Measurements from ENCODE around the gene IQSEC2.

Gene IQSEC2

DNA sequence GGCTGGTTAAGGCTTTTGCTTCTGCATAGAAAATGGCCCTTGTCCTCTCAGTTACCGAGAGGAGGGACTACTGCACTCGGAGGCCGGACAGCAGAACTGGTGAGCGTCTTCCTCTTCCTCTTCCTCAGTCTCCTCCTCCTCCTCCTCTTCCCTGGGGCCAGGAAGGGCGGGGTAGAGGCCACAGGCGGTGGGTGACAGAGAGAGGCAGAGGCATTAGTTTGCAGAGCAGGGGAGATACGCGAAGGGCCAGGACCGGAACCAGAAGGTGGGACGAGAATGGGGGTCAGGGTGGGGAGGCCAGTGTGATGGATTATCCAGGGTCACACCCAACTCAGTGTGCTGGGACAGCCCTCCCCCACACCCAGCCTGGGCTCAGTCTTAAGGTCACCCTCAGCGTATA is 14.5 kb downstream of the IQSEC2 start:
- no peak for DNase-seq (ENCODE audit: low read depth)

DNA sequence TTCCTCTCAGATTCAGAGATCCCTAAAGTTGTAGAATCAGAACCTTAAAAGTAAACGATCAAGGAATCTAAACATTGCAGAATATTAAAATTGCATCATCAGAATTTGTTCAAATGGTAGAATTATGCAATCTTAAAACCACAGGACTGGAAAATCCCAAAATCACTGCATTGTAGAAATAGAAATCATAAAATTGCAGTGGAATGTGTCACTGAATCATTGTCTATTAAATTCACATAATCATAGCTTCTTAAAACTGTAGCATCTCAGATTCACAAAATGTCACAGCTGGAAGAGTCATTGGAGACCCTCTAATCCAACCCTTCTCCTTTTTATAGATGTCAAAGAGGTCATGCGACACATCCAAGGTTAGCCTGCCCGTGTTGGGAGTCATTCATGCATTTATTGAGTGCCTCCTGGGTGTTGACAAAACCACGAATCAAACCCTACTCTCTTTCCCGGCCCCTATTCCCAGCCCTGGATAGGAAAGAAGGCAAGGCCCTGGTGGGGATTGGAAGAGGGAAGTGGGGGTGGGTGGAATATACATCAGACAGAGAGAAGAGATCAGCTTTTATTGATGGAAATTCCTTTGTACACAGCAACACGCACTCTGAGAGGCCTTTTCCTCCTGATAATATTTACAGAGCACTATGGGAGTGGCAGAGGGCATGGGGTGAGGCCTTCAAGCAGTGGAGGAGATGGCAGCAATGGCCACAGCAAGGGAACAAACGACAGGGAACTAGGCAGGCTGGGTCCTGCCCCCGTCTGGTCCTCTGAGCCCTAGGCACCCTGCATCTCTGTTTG is 15.4 kb downstream of the IQSEC2 start:
- DNase-seq (ENCODE audit: low read depth) = no peak

DNA sequence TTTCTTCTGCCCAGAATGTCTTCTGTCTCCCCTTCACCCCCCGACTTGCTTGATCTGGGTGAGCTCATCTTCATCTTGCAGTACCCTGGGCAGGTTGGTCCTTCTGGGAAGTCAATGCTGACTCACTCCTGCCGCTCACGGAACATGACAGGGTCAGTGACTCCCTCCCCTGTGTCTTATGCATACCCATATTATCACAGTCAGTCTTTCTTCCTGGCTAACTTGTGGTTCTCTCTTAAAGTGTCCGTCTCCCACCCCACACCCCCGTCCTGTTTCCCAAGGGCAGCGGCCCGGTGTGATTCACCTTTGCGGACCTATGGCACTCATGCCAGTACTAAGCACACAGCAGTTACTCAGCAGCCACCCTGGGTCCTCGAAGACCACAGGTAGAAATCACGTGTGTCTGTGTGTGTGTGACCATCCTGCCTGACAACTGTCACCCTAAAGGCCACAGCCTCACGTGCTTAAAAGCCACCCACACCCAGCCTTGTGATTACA is 17.7 kb downstream of the IQSEC2 start:
- no peak for DNase-seq (ENCODE audit: low read depth)

DNA sequence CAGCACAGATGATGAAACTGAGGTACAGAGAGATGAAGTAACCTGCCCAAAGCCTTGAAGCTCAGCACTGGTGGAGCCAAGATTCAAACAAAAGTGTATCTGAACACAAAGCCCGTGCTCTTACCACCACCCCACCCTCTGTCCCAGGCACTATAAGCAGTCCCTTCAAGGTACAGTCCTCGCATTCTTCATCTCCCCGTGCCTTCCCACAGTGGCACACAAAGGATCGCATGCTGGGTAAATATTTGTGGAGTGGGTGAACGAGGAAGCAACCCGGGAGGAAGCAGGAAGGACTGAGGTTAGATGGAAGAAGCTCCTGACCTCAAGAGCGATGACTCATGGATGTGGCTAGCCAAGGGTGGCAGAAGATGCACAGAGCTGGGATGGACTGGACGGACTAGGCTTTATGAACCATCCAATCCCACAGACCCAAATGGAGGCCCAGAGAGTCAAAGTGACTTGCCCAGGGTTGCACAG is 18.4 kb downstream of the IQSEC2 start:
- DNase-seq (ENCODE audit: low read depth) = no peak

DNA sequence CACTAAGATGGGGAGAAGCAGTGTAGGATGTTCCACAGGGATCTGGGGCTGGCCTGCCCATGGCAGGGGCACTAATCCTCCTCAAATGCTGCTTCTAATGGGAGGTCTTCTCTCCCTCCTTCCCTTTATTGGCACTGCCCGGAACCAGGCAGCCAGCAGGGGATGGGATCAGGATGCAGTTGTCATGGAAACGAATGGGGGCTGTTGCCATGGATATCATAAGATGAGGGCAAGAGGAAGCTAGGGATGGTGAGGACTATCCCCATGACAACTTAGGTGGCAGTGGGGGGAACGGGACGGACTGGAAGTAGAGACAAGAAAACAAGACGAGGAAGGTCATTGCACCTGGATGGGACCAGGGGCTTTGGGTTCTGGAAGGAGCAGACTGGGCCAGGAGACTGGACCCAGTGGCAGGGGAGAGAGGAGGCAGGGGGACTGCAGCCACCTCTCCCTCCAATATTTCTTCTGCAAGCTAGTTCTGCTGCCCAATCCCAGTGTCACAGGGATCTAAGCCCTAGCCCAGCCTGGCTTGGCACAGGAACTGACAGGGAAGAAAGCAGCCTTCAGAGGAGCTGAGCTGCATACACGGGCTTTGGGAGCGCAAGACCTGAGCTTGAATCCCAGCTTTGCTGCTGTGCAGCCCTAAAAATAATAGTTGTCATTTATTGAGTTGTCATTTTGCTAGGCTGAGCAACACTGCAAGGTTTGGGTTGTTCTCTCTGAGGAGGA is 19.0 kb downstream of the IQSEC2 start:
- no peak for DNase-seq (ENCODE audit: low read depth)

DNA sequence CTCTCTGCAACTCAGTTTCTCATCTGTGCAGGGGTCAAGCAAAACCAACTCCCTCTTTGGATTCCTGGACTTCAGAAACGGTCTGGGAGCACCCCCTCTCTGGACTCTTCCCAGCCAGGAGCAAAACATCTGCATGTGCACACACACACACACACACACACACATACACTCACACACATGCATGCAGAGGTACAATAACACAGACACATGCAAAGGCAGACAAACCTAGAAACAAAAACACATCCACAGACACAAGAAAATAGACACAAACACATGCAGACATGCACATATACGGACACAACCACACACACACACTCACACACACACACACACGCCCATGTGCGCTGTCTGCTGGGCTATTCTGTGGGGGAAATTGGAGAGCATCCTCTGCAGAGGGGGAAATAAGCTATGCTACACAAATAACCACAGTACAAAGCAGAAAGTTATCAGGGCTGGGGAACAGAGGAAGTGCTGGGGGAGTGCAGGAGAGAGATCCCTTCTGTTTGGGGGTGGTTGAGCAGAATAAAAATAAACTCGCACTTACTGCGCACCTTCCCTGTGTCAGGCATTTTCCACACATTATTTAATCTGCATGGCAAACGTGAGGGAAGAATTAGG is 19.9 kb downstream of the IQSEC2 start:
- DNase-seq (ENCODE audit: low read depth) = no peak

DNA sequence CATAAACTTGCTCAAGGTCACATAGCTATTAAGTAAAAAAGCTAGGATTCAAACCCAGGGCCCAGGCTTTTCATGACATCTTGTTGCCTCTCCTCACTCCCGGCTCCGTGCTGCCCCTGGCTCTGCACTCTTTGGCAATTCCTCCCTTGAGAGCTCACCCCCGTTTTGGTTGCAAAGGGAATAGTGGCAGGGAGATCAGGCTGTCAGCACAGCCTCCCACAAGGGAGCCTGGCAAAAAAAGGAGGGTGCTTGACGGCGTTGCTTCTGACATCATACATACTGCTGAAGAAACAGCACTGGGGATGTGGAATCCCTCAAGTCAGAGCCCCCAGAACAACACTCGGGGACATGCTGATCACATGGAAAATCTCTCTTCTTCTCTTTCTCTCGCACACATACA is 20.5 kb downstream of the IQSEC2 start:
- DNase-seq (ENCODE audit: low read depth) = no peak

DNA sequence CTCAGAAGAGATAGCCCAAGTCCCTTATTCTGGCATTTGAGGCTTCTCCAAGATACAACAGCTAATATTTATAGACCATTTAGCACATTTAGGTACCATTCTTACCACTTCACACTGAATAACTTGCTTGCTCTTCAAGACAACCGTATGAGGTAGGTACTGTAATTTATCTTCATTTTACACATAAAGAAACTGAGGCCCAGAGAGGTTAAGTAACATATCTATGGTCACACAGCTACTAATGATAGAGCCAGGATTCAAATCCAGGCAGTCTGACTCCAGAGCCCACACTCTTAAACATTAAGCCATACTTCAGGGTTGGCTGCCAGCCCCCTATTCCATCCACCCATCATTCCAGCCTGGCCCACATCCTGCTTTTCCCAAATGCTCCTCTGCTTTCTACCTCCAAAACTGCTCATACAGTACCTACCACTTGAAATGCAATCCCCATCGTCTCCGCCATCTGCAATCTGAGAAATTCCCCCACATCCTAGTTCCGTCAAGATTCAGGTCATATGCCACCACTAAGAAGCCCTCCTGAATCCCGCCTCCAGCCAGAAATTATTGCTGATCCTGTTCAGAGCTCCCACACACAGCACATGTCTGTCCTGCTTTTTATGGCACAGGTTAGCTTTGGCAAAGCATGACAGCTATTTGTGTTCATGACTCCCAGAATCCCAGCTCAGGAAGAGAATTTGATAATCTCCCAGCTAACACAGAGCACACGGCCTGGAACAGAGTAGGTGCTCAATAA is 23.5 kb downstream of the IQSEC2 start:
- no peak for DNase-seq (ENCODE audit: low read depth)

DNA sequence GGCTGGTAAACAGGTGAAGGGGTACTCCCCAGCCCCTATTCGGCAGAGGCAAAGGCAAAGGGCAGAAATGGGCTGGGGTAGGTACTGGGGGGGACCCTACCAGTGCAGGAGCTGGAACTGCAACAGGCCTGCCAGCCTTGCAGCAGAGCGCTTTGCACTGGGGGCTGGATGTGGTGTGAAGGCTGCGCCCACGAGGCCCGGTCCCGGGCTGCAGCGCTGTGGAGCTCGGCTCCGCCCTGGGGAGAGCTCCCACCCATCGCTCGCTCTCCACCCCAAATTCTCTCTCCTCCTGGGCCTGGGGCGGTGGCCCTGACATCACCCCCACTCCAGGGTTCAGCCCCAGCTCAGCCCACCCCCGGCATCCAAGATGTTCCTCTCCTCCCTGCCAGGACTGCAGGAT is 24.2 kb downstream of the IQSEC2 start:
- no peak for DNase-seq (ENCODE audit: low read depth)

DNA sequence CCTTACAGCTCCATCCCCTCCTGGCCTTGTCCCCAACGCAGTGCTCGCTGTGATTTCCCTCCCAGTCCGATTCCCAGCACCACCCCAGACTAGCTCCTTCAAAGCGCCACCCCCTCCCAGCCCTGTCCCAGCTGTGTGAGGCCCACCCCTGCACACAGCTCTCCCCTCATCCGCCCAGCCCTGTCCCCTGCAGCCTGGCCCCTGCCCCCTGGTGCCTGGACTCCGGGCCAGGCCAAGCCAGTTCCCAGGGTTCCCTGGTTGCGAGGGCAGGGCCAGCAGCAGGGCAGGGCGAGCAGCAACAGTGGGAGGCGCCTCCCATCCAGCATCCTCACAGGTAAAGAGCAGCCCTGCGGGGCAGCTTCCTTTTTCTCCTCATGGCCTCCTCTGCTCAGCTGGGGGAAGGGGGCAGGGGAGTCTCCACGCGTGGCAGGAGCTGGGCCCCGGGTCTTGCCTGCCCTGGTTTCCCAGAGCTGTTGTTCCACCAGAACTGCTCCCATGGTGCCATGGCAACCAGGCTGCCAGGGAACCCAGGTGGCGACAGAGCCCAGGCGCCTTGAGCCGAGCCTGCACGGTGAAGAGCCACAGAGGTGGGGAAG is 24.8 kb downstream of the IQSEC2 start:
- DNase-seq (ENCODE audit: low read depth) = no peak

DNA sequence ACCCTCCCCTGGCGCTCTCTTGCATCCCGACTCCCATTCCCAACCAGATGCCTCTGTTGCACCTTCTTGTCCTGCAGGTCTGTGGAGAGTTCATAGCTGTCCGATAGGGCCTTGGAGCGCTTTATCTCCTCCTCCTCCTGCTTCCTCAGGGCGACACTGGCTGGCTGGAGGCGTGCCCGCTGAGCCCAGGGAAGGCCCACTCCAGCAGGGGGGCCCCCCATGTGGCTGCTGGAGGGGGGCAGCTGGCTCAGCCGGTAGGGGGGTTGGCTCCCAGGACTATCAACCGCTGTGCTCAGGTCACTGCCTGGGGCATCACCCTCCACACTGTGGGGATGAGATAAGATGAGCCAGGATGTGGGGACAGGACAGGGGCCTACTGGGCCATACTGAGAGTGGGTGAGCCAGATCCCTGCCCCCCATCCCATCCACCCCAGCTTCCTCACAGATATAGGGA is 25.6 kb downstream of the IQSEC2 start:
- no peak for DNase-seq (ENCODE audit: low read depth)

DNA sequence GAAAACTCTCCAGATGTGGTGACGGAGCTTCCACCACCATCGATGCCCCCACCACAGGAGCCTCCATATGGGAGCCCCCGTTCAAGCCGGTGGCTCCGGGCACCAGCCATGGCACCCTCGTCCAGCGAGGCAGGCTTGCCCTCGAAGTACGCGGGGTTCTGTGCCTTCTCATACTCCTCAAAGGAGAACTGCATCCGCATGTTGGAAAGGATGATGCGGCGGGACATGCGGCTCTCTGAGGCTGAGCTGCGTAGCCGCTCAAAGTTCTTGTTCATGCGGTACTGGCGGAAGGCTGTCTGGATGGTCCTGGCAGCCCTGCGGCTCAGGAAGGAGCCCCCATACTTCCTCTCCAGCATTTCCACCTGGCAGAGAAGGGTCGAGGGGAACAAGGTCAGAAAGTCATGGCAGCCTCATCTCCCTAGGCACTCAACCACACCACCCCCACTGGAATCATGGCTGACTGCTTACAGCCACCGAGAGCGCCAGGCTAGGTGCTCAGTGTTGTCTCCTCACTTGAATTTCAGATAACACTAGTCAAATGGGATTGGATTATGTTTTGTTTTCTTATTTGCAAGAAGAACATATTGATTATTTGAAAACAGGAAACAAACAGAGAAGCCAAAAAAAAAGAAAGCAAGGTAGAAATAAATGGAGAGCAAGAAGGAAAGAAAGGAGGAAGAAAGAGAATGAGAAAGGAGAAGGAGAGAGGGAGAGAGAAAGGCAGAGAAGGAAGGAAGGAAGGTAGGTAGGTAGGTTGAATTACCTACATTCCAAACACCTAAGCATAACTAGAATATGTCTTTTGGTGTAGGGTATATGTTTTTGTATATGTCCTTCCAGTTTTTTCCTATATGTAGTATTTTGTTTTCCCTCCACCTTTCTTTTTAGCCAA is 26.6 kb downstream of the IQSEC2 start:
- DNase-seq (ENCODE audit: low read depth) = no peak

DNA sequence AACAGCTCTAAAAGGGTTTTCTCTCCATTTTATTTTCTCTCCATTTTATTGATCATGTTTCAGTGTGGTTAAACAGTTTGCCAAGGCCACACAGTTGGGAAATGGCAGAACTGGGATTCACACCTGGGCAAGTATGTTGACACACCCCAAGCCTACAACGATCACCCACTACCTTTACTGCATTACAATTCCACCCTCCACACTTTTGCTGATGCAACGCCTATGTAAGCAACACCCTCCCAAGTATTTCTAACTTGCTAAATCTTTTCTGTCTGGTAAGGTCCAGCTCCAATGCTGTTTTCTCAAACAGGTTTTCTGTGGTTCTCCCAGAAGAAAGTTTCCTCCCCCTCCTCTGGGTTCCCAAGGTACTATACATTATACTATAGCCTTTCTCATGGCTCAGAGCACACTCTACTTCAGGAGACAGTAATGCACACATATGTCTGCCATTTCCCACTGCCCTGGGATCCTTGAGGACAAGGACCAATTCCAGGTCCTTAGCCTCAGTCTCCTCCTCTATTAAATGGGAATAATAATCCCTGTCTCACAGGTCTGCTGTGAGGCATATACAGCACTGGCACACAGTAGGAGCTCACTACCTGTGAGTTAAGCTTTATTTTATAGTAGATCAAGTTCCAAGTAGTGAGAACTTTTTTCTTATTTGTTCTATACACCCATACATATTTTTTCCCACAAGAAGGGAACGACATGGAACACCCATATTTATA is 27.9 kb downstream of the IQSEC2 start:
- no peak for DNase-seq (ENCODE audit: low read depth)

DNA sequence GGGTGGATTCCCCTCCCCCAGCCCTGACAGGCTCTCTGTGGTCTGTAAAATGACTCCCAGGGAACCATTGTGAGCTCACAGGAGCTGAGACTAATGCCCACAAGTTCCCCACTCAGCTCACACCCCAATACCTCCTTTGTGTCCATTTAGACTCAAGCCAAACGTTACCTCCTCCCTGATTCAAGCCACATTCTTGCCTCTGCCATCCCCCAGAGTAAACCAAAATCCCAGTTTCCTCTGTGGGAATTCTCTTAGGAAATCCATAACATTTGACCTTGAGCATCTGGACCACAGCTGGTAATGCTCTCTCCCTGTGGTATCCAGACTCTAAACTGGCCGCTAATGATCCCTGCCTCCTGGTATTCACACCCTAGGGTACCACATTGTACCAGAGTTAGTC is 30.1 kb downstream of the IQSEC2 start:
- no peak for DNase-seq (ENCODE audit: low read depth)

DNA sequence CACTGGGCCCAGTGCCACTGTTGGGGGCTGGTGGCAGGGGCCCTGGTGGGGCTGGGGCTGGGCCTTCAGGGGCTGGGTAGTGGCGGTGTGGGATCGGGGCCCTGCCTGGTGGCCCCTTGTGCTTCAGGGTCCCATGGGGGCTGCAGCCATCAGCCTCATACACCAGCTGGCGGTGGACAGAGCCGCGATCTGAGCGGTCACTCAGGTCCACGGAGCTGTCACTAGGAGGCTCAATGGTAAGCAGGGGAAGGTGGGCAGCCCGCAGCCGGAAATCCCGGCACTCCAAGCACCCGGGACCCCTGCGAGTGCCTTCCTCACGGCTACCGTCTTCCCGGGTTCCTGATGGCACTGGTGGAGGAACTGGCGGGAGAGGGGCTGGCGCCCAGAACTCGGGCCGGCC is 30.8 kb downstream of the IQSEC2 start:
- no peak for DNase-seq (ENCODE audit: low read depth)

DNA sequence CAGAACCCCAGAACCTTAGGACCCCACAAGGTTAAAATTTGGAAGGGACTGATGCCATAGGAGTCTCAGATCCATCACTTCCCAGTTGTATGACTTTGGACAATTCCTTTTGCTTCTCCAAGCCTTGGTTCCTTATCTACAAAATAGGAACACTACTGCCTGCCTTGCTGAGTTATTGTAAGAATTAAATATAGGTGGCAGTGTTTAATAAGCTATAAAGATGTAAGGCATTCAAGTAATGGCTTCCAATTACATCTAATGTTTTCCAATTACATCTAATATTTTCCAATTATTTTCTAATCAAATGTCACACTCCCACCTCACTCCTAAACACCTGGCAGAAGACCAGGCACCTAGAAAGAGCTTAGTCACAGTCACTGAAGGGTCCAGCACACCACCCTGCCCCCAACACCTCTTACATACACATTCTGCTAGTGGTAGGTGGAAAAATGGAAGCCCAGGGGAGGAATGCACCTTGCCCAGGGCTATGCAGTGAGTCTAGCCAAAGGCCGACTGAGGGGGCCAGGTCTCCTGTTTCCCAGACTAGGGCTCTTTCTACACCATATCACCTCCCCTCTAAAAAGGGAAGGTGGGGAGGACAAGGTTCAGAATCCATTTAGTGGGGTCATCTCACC is 31.9 kb downstream of the IQSEC2 start:
- no peak for DNase-seq (ENCODE audit: low read depth)

DNA sequence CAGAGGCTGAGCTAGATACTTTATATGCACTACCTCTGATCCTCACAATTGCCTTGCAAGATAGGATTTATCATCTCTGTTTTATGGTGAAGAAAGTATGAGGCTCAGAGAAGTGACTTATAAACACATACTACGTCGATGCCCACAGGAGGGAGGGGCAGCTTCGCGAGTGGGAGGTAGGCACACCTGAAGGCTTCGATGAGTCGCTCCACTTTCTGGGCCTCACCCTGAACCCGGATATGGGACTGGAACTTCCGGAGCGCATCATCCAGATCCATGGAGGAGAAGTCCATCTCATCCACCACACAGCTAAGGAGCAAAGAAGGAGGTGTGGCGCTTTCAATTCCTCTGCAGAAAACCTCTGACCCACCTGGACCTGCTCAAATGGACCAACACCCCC is 33.5 kb downstream of the IQSEC2 start:
- DNase-seq (ENCODE audit: low read depth) = no peak

DNA sequence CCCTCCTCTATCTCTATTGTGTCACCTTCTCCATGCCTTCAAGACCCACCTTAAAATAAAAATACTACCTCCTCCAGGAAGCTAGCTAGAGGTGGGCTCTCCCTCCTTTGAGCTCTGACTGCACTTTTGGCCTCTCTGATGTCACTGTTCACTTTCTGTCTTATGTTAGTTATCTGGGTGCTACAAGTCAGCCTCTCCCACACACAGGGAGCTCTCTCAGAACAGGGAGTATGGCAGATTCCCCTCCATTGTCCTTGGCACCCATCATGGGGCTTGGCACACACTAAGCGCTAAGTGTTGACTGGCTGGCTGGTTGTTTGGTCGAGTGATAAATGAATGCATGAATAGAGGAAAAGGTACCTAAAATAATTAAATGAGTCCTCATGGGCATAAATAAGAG is 35.2 kb downstream of the IQSEC2 start:
- DNase-seq (ENCODE audit: low read depth) = no peak

DNA sequence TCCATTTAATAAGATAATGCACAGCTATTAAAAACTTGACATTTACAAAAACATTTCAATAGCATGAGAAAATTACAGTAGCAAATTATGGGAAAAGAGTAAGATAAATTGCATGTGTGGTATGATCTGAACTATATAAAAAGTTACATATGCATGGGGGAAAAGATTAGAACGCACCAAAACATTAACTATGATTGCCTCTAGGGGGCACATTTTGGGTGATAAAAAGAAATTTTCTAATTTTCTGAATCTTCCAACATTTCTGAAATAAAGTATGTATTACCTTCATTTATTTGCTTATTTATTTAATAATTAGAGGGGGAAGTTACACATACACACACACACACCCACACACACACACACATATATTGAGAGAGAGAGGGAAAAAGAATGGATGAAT is 36.8 kb downstream of the IQSEC2 start:
- DNase-seq (ENCODE audit: low read depth) = no peak
